GM12878 (cell line): ENCODE measurements around the gene MALT1. TPM values are rescaled to one million over a fixed set of nuclear protein-coding genes. Genes with fewer than 3 reads are reported as not detected.

Experiments used
- ATAC-seq: fragments of 200-7000 bp; cut with Tn5 transposase; 3 replicates; pipeline ENCODE4 v1.9.1; 2020; ENCODE audit warnings: mild to moderate bottlenecking, moderate library complexity
- BruUV-seq: library from RNA; stranded (reverse); fragments of 400-500 nt; replicated peaks from 2 replicates; lab custom pipeline; 2021; lab: Mats Ljungman, UMichigan
- CTCF ChIA-PET: fragments of 300-600 bp; sonication (Branson Sonifier 250); formaldehyde crosslinking; extraction: SDS; loops from one replicate; lab custom pipeline; 2021; ENCODE audit warnings: inconsistent platforms; lab: Yijun Ruan, JAX
- POLR2A ChIA-PET: fragments of 350-600 bp; formaldehyde crosslinking; extraction: SDS; loops from one replicate; lab custom pipeline; 2021; ENCODE audit warnings: inconsistent platforms; lab: Charles Lee
- RAD21 ChIA-PET: fragments of 300-600 bp; sonication (Branson Sonifier 250); formaldehyde crosslinking; loops from one replicate; lab custom pipeline; 2023; ENCODE audit warnings: antibody characterized with exemption; ENCODE audit not compliant: unreplicated experiment; lab: Charles Lee
- SMC1A ChIA-PET: fragments of 300-600 bp; sonication (Branson Sonifier 250); formaldehyde crosslinking; loops from one replicate; lab custom pipeline; 2023; ENCODE audit not compliant: unreplicated experiment, uncharacterized antibody; lab: Charles Lee
- DNase-seq: peaks from one replicate; pipeline ENCODE4 v3.0.0-alpha.2; 2011; ENCODE audit warnings: low read depth, low spot score
- FAIRE-seq: peaks from 3 replicates; lab custom pipeline; 2011; peaks lifted over from hg19 to GRCh38; lab: Jason Lieb, UNC
- H2AFZ ChIP-seq: 2 replicates; pipeline ENCODE4 v1.6.0; 2011; ENCODE audit warnings: low read depth, low read length, control low read depth; ENCODE audit not compliant: control insufficient read depth
- H3K27ac ChIP-seq: 2 replicates; pipeline ENCODE4 v1.5.1; 2011; ENCODE audit warnings: control low read depth; ENCODE audit not compliant: control insufficient read depth, insufficient read depth
- H3K27me3 ChIP-seq, 2 experiments: replicated peaks in 1 of 2; 2 replicates each; pipeline versions ENCODE4 v1.6.0 to v1.6.1; 2011; ENCODE audit warnings: low read length in 1 of 2; ENCODE audit not compliant: control insufficient read depth in 2 of 2, insufficient read depth in 2 of 2
- H3K36me3 ChIP-seq, 2 experiments: 2 replicates each; pipeline ENCODE4 v1.5.1; 2011; ENCODE audit warnings: low read length in 1 of 2; ENCODE audit not compliant: control insufficient read depth in 2 of 2, insufficient read depth in 2 of 2
- H3K4me1 ChIP-seq: 2 replicates; pipeline ENCODE4 v1.6.1; 2011; ENCODE audit warnings: mild to moderate bottlenecking, low read length, moderate library complexity, mixed read lengths; ENCODE audit not compliant: control insufficient read depth, insufficient read depth
- H3K4me2 ChIP-seq: 2 replicates; pipeline ENCODE4 v1.6.0; 2011; ENCODE audit warnings: control low read depth; ENCODE audit not compliant: control insufficient read depth, insufficient read depth
- H3K4me3 ChIP-seq: fragments of 200-600 bp; sonication (generic); 2 replicates; pipeline ENCODE4 v1.5.1; 2016
- H3K79me2 ChIP-seq: 2 replicates; pipeline ENCODE4 v1.6.0; 2011; ENCODE audit warnings: low read length; ENCODE audit not compliant: control insufficient read depth, insufficient read depth
- H3K9ac ChIP-seq: 2 replicates; pipeline ENCODE4 v1.8.0; 2011; ENCODE audit warnings: low read length, control low read depth, mixed read lengths; ENCODE audit not compliant: control insufficient read depth, insufficient read depth
- H3K9me3 ChIP-seq: replicated peaks from 3 replicates; pipeline ENCODE4 v1.5.1; 2011; ENCODE audit warnings: mild to moderate bottlenecking, low read length; ENCODE audit not compliant: control insufficient read depth, insufficient read depth
- H4K20me1 ChIP-seq: 2 replicates; pipeline ENCODE4 v1.6.0; 2011; ENCODE audit not compliant: control insufficient read depth, insufficient read depth
- BCL3 ChIP-seq: IDR thresholded peaks from 2 replicates; pipeline ENCODE4 v1.6.1; 2011; ENCODE audit warnings: borderline replicate concordance, low read depth, mild to moderate bottlenecking, moderate library complexity, low read length; ENCODE audit not compliant: insufficient read depth, poor library complexity, severe bottlenecking
- CTCF ChIP-seq, 3 experiments: IDR thresholded peaks in 2 of 3; conservative IDR thresholded peaks in 1 of 3; 2 replicates each; pipeline ENCODE4 v1.5.1; 2011; ENCODE audit warnings: low read depth in 3 of 3, low read length in 3 of 3, mild to moderate bottlenecking in 3 of 3, control low read depth in 2 of 3, moderate library complexity in 2 of 3, inconsistent platforms in 1 of 3, mixed read lengths in 1 of 3; ENCODE audit not compliant: control insufficient read depth in 2 of 3, insufficient read depth in 1 of 3; ENCODE audit errors: extremely low read depth in 1 of 3
- E2F8 ChIP-seq: fragments of 450-650 bp; IDR thresholded peaks from 2 replicates; pipeline ENCODE4 v1.6.1; 2018; ENCODE audit warnings: mild to moderate bottlenecking, low read depth, moderate library complexity; ENCODE audit not compliant: partially characterized antibody
- ELK1 ChIP-seq: IDR thresholded peaks from 2 replicates; pipeline ENCODE4 v1.6.1; 2012; ENCODE audit warnings: low read depth, low read length, improper control_type of control experiment
- MEF2A ChIP-seq: IDR thresholded peaks from 2 replicates; pipeline ENCODE4 v1.6.1; 2011; ENCODE audit warnings: low read depth, mild to moderate bottlenecking, low read length, moderate library complexity; ENCODE audit not compliant: insufficient read depth
- RAD21 ChIP-seq: IDR thresholded peaks from 2 replicates; pipeline ENCODE4 v1.6.1; 2011; ENCODE audit warnings: mild to moderate bottlenecking, low read depth, low read length, moderate library complexity; ENCODE audit not compliant: insufficient read depth
- RCOR1 ChIP-seq: conservative IDR thresholded peaks from 2 replicates; pipeline ENCODE4 v1.6.1; 2012; ENCODE audit warnings: low read depth, low read length, improper control_type of control experiment
- SMC3 ChIP-seq: IDR thresholded peaks from 2 replicates; pipeline ENCODE4 v1.6.1; 2011; ENCODE audit warnings: low read length, improper control_type of control experiment, borderline replicate concordance
- ZBTB40 ChIP-seq: fragments of 450-650 bp; IDR thresholded peaks from 2 replicates; pipeline ENCODE4 v1.6.1; 2016; ENCODE audit warnings: mild to moderate bottlenecking, moderate library complexity, borderline replicate concordance
- WGBS: methylation state at CpG from one replicate; pipeline ENCODE4 v1.1.6; 2016; ENCODE audit warnings: low lambda C conversion rate; ENCODE audit not compliant: insufficient replicate concordance, insufficient coverage; ENCODE audit errors: missing lambda C conversion rate; 5-methylcytosine and 5-hydroxymethylcytosine counted together
- in situ Hi-C: fragments of 300-500 bp; cut with MboI; formaldehyde crosslinking; loops from 9 replicates; pipeline ENCODE4 v1.14.3; 2018; ENCODE audit warnings: mixed read lengths
- intact Hi-C: fragments of 100-400 bp; cut with micrococcal nuclease; formaldehyde crosslinking; loops from one replicate; pipeline ENCODE4 v1.14.2; 2022; ENCODE audit not compliant: unreplicated experiment
- polyA plus RNA-seq, 11 experiments: library from polyadenylated mRNA; depleted of rRNA in 4 of 11; unstranded in 6 of 11; stranded (reverse) in 5 of 11; fragments of >200 nt; fragmentation: Nextera tagmentation in 4 of 11; fragmentation: Illumina TruSeq in 1 of 11; extraction: Ambion mirVana in 4 of 11; extraction: Trizol in 1 of 11; gene quantifications; 1 replicate in 1 of 11; 2 replicates in 10 of 11; pipeline versions ENCODE4 v1.2.1 to v1.2.3, GENCODE V29; 2011 to 2016; ENCODE audit warnings: inconsistent platforms in 2 of 11, missing spikeins in 2 of 11, low read depth in 1 of 11
- total RNA-seq, 4 experiments: library from RNA; depleted of rRNA in 3 of 4; stranded (reverse); fragments of >200 nt in 3 of 4; fragmentation: Illumina TruSeq in 1 of 4; extraction: Trizol in 1 of 4; gene quantifications; 2 replicates each; pipeline versions ENCODE4 v1.2.1 to v1.2.3, GENCODE V29; 2013 to 2021

The MALT1 gene
- total and polyA plus RNA-seq, 10 of the 15 experiments (the other 5 are each of a cell fraction or from before 2014, with no cell fraction given), result 17.6 to 126 (median 45.4) TPM

GRCh38 chr18:58661423-58661822 lies 9.8 kb upstream of the MALT1 start:
- Histone ChIP-seq H3K4me2 (peak overlapping the region; percentile 61), H3K79me2 (peaks cover 39% of the 10 kb centered on the region), H3K9ac (no peak overlapping the region), H3K4me3 (peak overlapping the region; percentile 28; the same call in 1 of the 2 replicates), H4K20me1 (no peaks in the 10 kb centered on the region), H3K27ac (peak overlapping the region; percentile 45; the same call in 1 of the 2 replicates), H3K36me3 (no peaks in the 10 kb centered on the region), H3K4me1 (peaks cover 36% of the 10 kb centered on the region), H3K9me3 (no peaks in the 10 kb centered on the region), H3K27me3 (no peaks in the 10 kb centered on the region), H2AFZ (no peak overlapping the region)
- no peak for DNase-seq
- TF ChIP-seq ZBTB40 (no peak), RAD21 (peak; percentile 25; the same call in 1 of the 2 replicates), RCOR1 (no peak), ELK1 (no peak), E2F8 (no peak), MEF2A (no peak), CTCF (IDR thresholded peaks at IDR 0.05 in 2 of 3, conservative IDR thresholded peaks at IDR 0.05 in 1 of 3; ENCODE audit: control insufficient read depth in 2 of 3, extremely low read depth in 1 of 3, insufficient read depth in 1 of 3, low read depth in 3 of 3, low read length in 3 of 3) (peak; percentile 4 to 36 (median 20); a peak in 4 of 6 replicates), BCL3 (peak; percentile 14), SMC3 (peak; percentile 24; the same call in 1 of the 2 replicates)
- no peak for FAIRE-seq
- ChIA-PET CTCF (interaction anchor here (0.9 to 5.5 kb wide), 7 partner anchors 10 to 130 kb away, joined by 3 to 58 read pairs (median 9); partner anchors contain the start of gene MALT1), SMC1A (interaction anchor here (0.8 to 29.9 kb wide), 9 partner anchors 8 to 125 kb away, joined by 3 to 682 read pairs (median 4); partner anchors contain the start of gene MALT1), RAD21 (interaction anchor here (0.7 to 6.0 kb wide), 7 partner anchors 11 to 315 kb away, joined by 3 to 171 read pairs (median 7); partner anchors contain the start of gene MALT1), POLR2A (interaction anchor here (0.5 to 4.5 kb wide), 9 partner anchors 10 to 125 kb away, joined by 3 to 54 read pairs (median 4); partner anchors contain the start of gene MALT1)
- 74% methylated on average over 3 of the region's 3 CpGs for WGBS
- BruUV-seq, result no TSS peak
- in situ Hi-C loops (loop anchor here (25.0 kb wide), 1 partner anchor 1251 kb away; no protein-coding TSS in a partner anchor), intact Hi-C loops (no loop called here)
- ATAC-seq, result no peak
